Measurements from ENCODE around the gene TRIM47. TPM values are rescaled to one million over a fixed set of nuclear protein-coding genes. Genes with fewer than 3 reads are reported as not detected.

Gene TRIM47
- total RNA-seq, 2 donors from 2014 or later: 1.6 to 2.7 TPM

GRCh38 chr17:75843577-75844529, 34.5 kb downstream of the TRIM47 start, which contains the start of gene UNC13D:
Gene UNC13D, minus strand, starts transcription at chr17:75844404. Its CDS starts 67 bp downstream, at chr17:75844337.
- Histone ChIP-seq H3K4me3 (ENCODE audit: low read length) (no peak within 1 kb of the TSS), H3K4me1 (ENCODE audit: control insufficient read depth, insufficient read depth, low read length) (no peaks in the 10 kb centered on the region), H3K36me3 (ENCODE audit: control insufficient read depth, insufficient read depth, low read length) (peaks cover 24% of the 10 kb centered on the region), H3K9me3 (ENCODE audit: control insufficient read depth, low read length) (no peaks in the 10 kb centered on the region), H3K27me3 (ENCODE audit: control insufficient read depth, insufficient read depth, low read length, poor library complexity, severe bottlenecking) (no peaks in the 10 kb centered on the region), H3K9ac (ENCODE audit: extremely low read depth, low read length, poor library complexity, severe bottlenecking) (no peak within 1 kb of the TSS), H3K27ac (ENCODE audit: low read depth, low read length) (no peak within 1 kb of the TSS)
- no peak for DNase-seq
- no peaks in the 10 kb centered on the region for H3K9me3 Mint-ChIP-seq
- H3K27me3 Mint-ChIP-seq (ENCODE audit: insufficient read depth): no peaks in the 10 kb centered on the region
- no peak for TF ChIP-seq CTCF (conservative IDR thresholded peaks at IDR 0.05)
- H3K4me1 Mint-ChIP-seq: peaks cover 7% of the 10 kb centered on the region
- no peak within 1 kb of the TSS for H3K4me3 Mint-ChIP-seq
- H3K36me3 Mint-ChIP-seq (ENCODE audit: low read depth): peaks cover 28% of the 10 kb centered on the region
- peak within 1 kb of the TSS; percentile 39 for H3K27ac Mint-ChIP-seq
- 93% methylated on average over 18 to 35 of the region's 35 CpGs for WGBS, 2 experiments (ENCODE audit: insufficient coverage in 1 of 2, insufficient read length in 1 of 2)

GRCh38 chr17:75842963-75843576, 35.3 kb downstream of the TRIM47 start:
- H3K9ac ChIP-seq (ENCODE audit: extremely low read depth, low read length, poor library complexity, severe bottlenecking): no peak overlapping the region
- Mint-ChIP-seq H3K27me3 (ENCODE audit: insufficient read depth) (no peaks in the 10 kb centered on the region), H3K4me3 (no peak overlapping the region), H3K27ac (no peak overlapping the region), H3K9me3 (no peaks in the 10 kb centered on the region), H3K36me3 (ENCODE audit: low read depth) (peaks cover 24% of the 10 kb centered on the region), H3K4me1 (peaks cover 6% of the 10 kb centered on the region)
- H3K4me3 ChIP-seq (ENCODE audit: low read length): no peak overlapping the region
- no peak for DNase-seq
- H3K4me1 ChIP-seq (ENCODE audit: control insufficient read depth, insufficient read depth, low read length): no peaks in the 10 kb centered on the region
- H3K9me3 ChIP-seq (ENCODE audit: control insufficient read depth, low read length): no peaks in the 10 kb centered on the region
- WGBS, 2 experiments (ENCODE audit: insufficient coverage in 1 of 2, insufficient read length in 1 of 2): 92 to 96% methylated on average over 11 to 21 of the region's 22 CpGs
- H3K27me3 ChIP-seq (ENCODE audit: control insufficient read depth, insufficient read depth, low read length, poor library complexity, severe bottlenecking): no peaks in the 10 kb centered on the region
- peaks cover 19% of the 10 kb centered on the region for H3K36me3 ChIP-seq (ENCODE audit: control insufficient read depth, insufficient read depth, low read length)
- no peak for TF ChIP-seq CTCF (conservative IDR thresholded peaks at IDR 0.05)
- H3K27ac ChIP-seq (ENCODE audit: low read depth, low read length): no peak overlapping the region

- H3K36me3 ChIP-seq (ENCODE audit: control insufficient read depth, insufficient read depth, low read length): peaks cover 12% of the 10 kb centered on the region
- H3K36me3 Mint-ChIP-seq (ENCODE audit: low read depth): peaks cover 17% of the 10 kb centered on the region
- H3K4me1 ChIP-seq (ENCODE audit: control insufficient read depth, insufficient read depth, low read length): no peaks in the 10 kb centered on the region
- H3K9ac ChIP-seq (ENCODE audit: extremely low read depth, low read length, poor library complexity, severe bottlenecking): no peak overlapping the region
- H3K27ac ChIP-seq (ENCODE audit: low read depth, low read length): no peak overlapping the region
- H3K9me3 ChIP-seq (ENCODE audit: control insufficient read depth, low read length): no peaks in the 10 kb centered on the region
- no peak for TF ChIP-seq CTCF (conservative IDR thresholded peaks at IDR 0.05)
- H3K4me3 Mint-ChIP-seq: no peak overlapping the region
- peaks cover 6% of the 10 kb centered on the region for H3K4me1 Mint-ChIP-seq
- DNase-seq: no peak
- no peaks in the 10 kb centered on the region for H3K27me3 Mint-ChIP-seq (ENCODE audit: insufficient read depth)
- no peak overlapping the region for H3K4me3 ChIP-seq (ENCODE audit: low read length)
- WGBS, 2 experiments (ENCODE audit: insufficient coverage in 1 of 2, insufficient read length in 1 of 2): 95 to 97% methylated on average over 11 to 18 of the region's 18 CpGs
- H3K9me3 Mint-ChIP-seq: no peaks in the 10 kb centered on the region
- H3K27me3 ChIP-seq (ENCODE audit: control insufficient read depth, insufficient read depth, low read length, poor library complexity, severe bottlenecking): no peaks in the 10 kb centered on the region
- H3K27ac Mint-ChIP-seq: peak overlapping the region; percentile 44
Observed at GRCh38 chr17:75842411-75842810, 36.0 kb downstream of the TRIM47 start.

Data from endodermal cell (in vitro differentiated cells).